Measurements from ENCODE around the gene ASTN2.

The ASTN2 gene

DNA sequence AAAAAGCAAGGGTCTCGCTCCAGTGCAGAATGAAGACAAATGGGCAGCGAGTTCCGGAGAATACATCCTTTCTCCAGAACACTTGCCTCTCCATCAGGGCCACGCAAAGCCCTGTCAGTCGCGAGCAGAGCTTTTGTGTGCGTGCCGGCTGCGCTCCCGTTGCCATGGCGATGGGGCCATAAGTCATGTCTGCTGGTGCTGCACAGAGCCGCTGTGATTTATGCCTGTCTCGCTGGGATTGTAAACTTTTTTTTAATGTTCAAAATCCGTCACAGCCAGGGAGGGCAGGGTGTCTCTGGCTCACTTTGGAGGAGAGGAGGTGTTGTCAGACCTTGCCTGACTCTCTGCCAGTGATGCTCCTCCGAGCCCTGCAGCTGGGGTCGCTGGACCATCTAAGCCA lies 455.0 kb downstream of the ASTN2 start:
- Histone ChIP-seq H3K9me3 (ENCODE audit: severe bottlenecking) (no peaks in the 10 kb centered on the region), H3K36me3 (peaks cover 7% of the 10 kb centered on the region), H3K4me3 (ENCODE audit: low read depth, low read length) (no peak overlapping the region), H3K27me3 (ENCODE audit: insufficient read depth, low read depth, severe bottlenecking) (no peaks in the 10 kb centered on the region), H3K27ac (no peak overlapping the region)
- no peak for TF ChIP-seq CTCF (IDR thresholded peaks at IDR 0.05; ENCODE audit: low read depth, low read length)
- peak; percentile 41 for DNase-seq

- no peak for DNase-seq
- no peak overlapping the region for H3K27ac ChIP-seq
- H3K9me3 ChIP-seq (ENCODE audit: severe bottlenecking) = no peaks in the 10 kb centered on the region
- peaks cover 4% of the 10 kb centered on the region for H3K36me3 ChIP-seq
- H3K27me3 ChIP-seq (ENCODE audit: insufficient read depth, low read depth, severe bottlenecking) = no peaks in the 10 kb centered on the region
- no peak overlapping the region for H3K4me3 ChIP-seq (ENCODE audit: low read depth, low read length)
- TF ChIP-seq CTCF (IDR thresholded peaks at IDR 0.05; ENCODE audit: low read depth, low read length) = no peak
Observed at GRCh38 chr9:116958881-116959280, 456.0 kb downstream of the ASTN2 start.

DNA sequence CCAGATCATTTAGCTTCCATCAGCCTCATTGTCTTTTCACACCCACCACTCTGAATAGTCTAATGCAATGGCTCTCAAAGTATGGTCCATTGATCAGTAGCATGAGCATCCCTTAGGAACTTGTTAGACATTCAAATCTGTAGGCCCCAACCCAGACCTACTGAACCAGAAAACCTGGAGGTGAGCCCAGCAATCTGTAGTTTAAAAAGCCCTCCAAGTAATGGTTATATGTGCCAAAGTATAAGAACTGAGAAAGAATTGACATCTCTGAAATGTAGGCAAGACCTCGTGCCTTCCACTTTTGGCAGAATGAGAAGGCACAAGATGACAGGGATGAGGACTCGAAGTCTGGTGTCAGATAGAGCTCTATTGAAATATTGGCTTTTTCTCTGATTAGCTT lies 460.1 kb downstream of the ASTN2 start:
- H3K27me3 ChIP-seq (ENCODE audit: insufficient read depth, low read depth, severe bottlenecking) = no peaks in the 10 kb centered on the region
- H3K36me3 ChIP-seq = peaks cover 4% of the 10 kb centered on the region; the same call in 1 of the 2 replicates
- DNase-seq = no peak
- no peak overlapping the region for H3K27ac ChIP-seq
- H3K9me3 ChIP-seq (ENCODE audit: severe bottlenecking) = no peaks in the 10 kb centered on the region
- TF ChIP-seq CTCF (IDR thresholded peaks at IDR 0.05; ENCODE audit: low read depth, low read length) = no peak
- H3K4me3 ChIP-seq (ENCODE audit: low read depth, low read length) = no peak overlapping the region

DNA sequence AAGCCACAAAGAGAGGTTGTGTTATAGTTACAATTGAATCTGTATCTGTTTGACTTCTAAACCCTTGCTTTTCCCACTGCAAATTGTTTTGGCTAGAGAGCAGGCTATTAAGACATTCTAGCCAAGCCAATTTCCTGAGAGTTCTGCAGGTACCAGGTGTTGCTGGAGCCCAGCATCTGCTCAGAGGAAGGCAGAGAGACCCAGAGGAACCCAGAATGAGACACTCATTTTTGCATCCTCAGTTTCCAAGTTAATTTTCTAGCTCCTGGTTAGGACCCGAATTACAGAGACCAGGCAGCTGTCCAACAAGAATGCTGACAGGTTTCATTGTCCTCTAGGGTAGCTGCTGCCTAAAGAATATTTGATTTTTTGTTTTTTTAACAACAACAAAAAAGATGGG lies 461.6 kb downstream of the ASTN2 start:
- no peak for TF ChIP-seq CTCF (IDR thresholded peaks at IDR 0.05; ENCODE audit: low read depth, low read length)
- H3K4me3 ChIP-seq (ENCODE audit: low read depth, low read length) = no peak overlapping the region
- no peaks in the 10 kb centered on the region for H3K9me3 ChIP-seq (ENCODE audit: severe bottlenecking)
- H3K36me3 ChIP-seq = peaks cover 4% of the 10 kb centered on the region; the same call in 1 of the 2 replicates
- DNase-seq = no peak
- no peaks in the 10 kb centered on the region for H3K27me3 ChIP-seq (ENCODE audit: insufficient read depth, low read depth, severe bottlenecking)
- H3K27ac ChIP-seq = no peak overlapping the region

DNA sequence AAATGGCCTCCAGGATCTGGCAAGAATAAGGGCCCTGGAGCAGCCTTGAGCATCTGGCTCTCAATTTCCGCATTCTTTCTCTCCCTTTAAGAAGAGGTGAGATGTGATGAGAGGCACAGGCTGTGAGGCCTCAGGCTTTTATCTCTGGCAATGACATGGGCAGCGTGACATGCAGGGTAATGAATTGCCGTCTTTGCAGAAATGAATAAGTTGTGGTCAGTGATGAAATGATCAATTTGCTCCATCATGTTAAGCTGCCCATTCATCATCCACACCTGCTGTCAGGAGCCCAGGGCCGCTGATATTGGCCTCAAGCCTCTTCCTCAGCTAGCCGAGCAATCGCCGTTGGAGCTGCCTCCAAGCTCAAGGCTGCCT lies 462.4 kb downstream of the ASTN2 start:
- H3K36me3 ChIP-seq = peaks cover 4% of the 10 kb centered on the region; the same call in 1 of the 2 replicates
- no peaks in the 10 kb centered on the region for H3K9me3 ChIP-seq (ENCODE audit: severe bottlenecking)
- no peak overlapping the region for H3K27ac ChIP-seq
- no peak overlapping the region for H3K4me3 ChIP-seq (ENCODE audit: low read depth, low read length)
- no peaks in the 10 kb centered on the region for H3K27me3 ChIP-seq (ENCODE audit: insufficient read depth, low read depth, severe bottlenecking)
- no peak for TF ChIP-seq CTCF (IDR thresholded peaks at IDR 0.05; ENCODE audit: low read depth, low read length)
- no peak for DNase-seq
